ENCODE data around the gene STK32B. TPM values are rescaled to one million over a fixed set of nuclear protein-coding genes. Genes with fewer than 3 reads are reported as not detected.

The STK32B gene
- total and polyA plus RNA-seq, 2 experiments from 2014 or later, result 0.71 to 2.3 TPM

DNA sequence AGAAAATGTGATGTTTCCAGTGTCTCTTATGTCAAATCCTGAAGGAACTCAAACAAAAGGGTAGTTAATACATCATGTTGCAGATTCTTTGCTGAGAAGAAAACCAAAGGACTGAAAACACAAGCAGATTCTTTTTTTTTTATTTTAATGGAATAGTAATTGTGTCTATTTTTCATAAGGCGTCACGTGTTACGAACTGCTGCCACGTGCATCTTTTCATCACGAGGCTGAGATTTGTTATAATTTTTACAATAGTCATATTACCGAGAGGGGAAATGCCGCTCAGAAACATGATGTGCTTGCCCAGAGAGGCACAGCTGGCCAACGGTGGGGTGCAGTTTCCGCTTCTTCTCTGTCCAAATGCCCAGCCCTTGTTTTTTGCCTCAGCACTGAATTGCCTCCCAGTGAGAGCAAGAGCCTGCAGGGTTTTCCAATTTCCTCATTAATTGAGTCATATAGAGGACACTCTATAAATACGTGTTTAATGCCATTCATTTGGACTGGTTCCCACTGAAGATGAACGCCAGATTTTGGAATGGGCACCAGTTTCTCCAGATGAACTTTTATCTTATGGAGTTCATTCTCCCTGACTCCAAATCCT, 225.3 kb downstream of the STK32B start (continued):
- TF ChIP-seq, protein P1, sequence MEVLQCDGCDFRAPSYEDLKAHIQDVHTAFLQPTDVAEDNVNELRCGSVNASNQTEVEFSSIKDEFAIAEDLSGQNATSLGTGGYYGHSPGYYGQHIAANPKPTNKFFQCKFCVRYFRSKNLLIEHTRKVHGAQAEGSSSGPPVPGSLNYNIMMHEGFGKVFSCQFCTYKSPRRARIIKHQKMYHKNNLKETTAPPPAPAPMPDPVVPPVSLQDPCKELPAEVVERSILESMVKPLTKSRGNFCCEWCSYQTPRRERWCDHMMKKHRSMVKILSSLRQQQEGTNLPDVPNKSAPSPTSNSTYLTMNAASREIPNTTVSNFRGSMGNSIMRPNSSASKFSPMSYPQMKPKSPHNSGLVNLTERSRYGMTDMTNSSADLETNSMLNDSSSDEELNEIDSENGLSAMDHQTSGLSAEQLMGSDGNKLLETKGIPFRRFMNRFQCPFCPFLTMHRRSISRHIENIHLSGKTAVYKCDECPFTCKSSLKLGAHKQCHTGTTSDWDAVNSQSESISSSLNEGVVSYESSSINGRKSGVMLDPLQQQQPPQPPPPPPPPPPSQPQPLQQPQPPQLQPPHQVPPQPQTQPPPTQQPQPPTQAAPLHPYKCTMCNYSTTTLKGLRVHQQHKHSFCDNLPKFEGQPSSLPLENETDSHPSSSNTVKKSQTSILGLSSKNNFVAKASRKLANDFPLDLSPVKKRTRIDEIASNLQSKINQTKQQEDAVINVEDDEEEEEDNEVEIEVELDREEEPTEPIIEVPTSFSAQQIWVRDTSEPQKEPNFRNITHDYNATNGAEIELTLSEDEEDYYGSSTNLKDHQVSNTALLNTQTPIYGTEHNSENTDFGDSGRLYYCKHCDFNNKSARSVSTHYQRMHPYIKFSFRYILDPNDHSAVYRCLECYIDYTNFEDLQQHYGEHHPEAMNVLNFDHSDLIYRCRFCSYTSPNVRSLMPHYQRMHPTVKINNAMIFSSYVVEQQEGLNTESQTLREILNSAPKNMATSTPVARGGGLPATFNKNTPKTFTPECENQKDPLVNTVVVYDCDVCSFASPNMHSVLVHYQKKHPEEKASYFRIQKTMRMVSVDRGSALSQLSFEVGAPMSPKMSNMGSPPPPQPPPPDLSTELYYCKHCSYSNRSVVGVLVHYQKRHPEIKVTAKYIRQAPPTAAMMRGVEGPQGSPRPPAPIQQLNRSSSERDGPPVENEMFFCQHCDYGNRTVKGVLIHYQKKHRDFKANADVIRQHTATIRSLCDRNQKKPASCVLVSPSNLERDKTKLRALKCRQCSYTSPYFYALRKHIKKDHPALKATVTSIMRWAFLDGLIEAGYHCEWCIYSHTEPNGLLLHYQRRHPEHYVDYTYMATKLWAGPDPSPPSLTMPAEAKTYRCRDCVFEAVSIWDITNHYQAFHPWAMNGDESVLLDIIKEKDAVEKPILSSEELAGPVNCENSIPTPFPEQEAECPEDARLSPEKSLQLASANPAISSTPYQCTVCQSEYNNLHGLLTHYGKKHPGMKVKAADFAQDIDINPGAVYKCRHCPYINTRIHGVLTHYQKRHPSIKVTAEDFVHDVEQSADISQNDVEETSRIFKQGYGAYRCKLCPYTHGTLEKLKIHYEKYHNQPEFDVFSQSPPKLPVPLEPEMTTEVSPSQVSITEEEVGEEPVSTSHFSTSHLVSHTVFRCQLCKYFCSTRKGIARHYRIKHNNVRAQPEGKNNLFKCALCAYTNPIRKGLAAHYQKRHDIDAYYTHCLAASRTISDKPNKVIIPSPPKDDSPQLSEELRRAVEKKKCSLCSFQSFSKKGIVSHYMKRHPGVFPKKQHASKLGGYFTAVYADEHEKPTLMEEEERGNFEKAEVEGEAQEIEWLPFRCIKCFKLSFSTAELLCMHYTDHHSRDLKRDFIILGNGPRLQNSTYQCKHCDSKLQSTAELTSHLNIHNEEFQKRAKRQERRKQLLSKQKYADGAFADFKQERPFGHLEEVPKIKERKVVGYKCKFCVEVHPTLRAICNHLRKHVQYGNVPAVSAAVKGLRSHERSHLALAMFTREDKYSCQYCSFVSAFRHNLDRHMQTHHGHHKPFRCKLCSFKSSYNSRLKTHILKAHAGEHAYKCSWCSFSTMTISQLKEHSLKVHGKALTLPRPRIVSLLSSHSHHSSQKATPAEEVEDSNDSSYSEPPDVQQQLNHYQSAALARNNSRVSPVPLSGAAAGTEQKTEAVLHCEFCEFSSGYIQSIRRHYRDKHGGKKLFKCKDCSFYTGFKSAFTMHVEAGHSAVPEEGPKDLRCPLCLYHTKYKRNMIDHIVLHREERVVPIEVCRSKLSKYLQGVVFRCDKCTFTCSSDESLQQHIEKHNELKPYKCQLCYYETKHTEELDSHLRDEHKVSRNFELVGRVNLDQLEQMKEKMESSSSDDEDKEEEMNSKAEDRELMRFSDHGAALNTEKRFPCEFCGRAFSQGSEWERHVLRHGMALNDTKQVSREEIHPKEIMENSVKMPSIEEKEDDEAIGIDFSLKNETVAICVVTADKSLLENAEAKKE (CRISPR knock-in tag; IDR thresholded peaks at IDR 0.05), result no peak
- no peak for TF ChIP-seq POLR2AphosphoS5 (IDR thresholded peaks at IDR 0.05; ENCODE audit: low read depth)
- no peak for TF ChIP-seq NANOG (IDR thresholded peaks at IDR 0.05; ENCODE audit: borderline replicate concordance)
- TF ChIP-seq EZH2 (IDR thresholded peaks at IDR 0.05; ENCODE audit: low read depth, unreplicated experiment), result no peak

DNA sequence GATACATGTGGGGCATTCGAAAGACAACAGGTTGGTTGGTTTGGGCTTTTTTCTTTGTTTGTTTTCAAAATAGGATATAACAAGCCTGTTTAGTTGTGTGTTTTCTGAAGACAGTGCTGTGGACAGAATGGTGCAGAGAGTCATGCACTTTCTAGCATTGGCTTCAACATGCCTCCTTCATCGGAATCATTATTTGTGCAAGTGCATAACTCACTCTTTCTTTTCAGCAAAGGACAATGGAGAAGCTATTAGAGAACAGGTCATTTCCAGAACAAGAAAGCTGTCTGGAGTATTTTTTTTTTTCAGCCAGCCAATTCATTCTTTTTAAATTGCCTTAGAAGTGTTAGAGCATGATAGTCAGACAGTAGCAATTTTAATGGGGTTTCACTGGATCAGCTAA, 225.8 kb downstream of the STK32B start:
- H3K27me3 Mint-ChIP-seq (ENCODE audit: insufficient read depth, low read depth, poor library complexity), result peaks cover 4% of the 10 kb centered on the region
- no peak overlapping the region for H2AFZ ChIP-seq
- DNase-seq (ENCODE audit: low spot score), result no peak
- no peaks in the 10 kb centered on the region for H3K4me1 Mint-ChIP-seq
- H3K4me3 ChIP-seq, result no peak overlapping the region
- no peak overlapping the region for H3K4me2 ChIP-seq
- no peaks in the 10 kb centered on the region for H3K9me2 ChIP-seq (ENCODE audit: insufficient read depth)
- H3K4me3 Mint-ChIP-seq, result no peak overlapping the region
- peaks cover 3% of the 10 kb centered on the region; the same call in 1 of the 3 replicates for H3K9me3 Mint-ChIP-seq
- 0 out of 3 replicates have a peak, but pooled peaks cover 3% of the 10 kb centered on the region for H3K36me3 Mint-ChIP-seq (ENCODE audit: low read depth)
- H3K79me2 ChIP-seq (replicated peaks; ENCODE audit: insufficient read depth), result no peaks in the 10 kb centered on the region
- no peak for ATAC-seq
- H3K27me3 ChIP-seq (ENCODE audit: insufficient read depth), result no peaks in the 10 kb centered on the region
- no peak overlapping the region for H3K27ac ChIP-seq (ENCODE audit: low read depth)
- no peaks in the 10 kb centered on the region for H4K20me1 ChIP-seq (replicated peaks; ENCODE audit: insufficient read depth)
- no peaks in the 10 kb centered on the region for H3K36me3 ChIP-seq (ENCODE audit: insufficient read depth)
- H3K4me1 ChIP-seq (ENCODE audit: insufficient read depth), result no peaks in the 10 kb centered on the region
- H3F3A ChIP-seq (replicated peaks; ENCODE audit: low read depth), result no peaks in the 10 kb centered on the region
- no peak overlapping the region for H3K27ac Mint-ChIP-seq
- TF ChIP-seq REST (IDR thresholded peaks at IDR 0.05; ENCODE audit: unreplicated experiment) (no peak), POLR2AphosphoS5 (IDR thresholded peaks at IDR 0.05; ENCODE audit: low read depth) (no peak), EZH2 (IDR thresholded peaks at IDR 0.05; ENCODE audit: low read depth, unreplicated experiment) (no peak)
- TF ChIP-seq, protein P1 (CRISPR knock-in tag; IDR thresholded peaks at IDR 0.05), result no peak
